ENCODE results near the gene YKT6.

Gene YKT6

DNA sequence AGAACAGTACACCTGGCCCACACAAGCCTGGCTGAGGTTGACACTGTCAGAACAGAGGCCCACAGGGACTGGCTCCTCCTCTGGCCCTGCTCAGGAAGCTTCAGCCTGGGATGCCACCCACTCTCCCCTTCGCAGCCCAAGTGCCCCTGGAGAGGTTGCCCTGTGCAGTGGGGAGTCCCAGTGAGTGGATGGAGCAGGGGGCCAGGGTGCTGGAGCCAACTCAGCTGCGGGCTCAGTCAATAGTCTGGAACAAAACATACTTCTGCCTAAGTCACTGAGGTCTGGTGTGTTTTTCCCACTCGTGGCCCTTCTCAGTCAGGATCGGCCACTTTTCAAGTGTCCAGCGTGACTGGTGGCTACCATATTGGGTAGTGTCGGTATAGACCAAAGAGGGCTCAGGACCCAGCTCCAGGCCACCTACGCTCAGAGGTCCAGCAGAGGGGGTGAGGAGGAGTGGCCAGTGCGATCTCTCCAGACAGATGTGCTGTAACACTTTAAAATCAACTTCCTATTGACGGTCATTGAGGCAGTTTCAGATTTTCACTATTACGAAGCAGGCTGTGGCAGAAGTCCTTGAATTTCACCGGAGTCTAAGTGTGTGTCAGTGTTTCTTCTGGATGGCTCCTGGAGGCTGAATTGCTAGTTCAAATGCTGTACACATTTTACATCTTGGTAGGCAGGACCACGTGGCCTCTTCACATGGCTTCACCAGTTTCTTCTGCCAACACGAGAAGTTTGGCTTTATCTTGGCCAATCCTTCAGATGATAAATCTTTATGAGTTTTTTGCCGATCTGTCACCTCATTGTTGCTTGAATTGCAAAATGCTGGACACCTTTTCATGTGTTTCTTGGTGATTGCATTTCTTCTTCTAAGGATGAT is 10.5 kb upstream of the YKT6 start:
- TF ChIP-seq CTCF (IDR thresholded peaks at IDR 0.05) = no peak

- TF ChIP-seq CTCF (IDR thresholded peaks at IDR 0.05) = no peak
These were observed 9.6 kb upstream of the YKT6 start for GRCh38 chr7:44191171-44191570.

GRCh38 chr7:44193011-44193802 is 7.6 kb upstream of the YKT6 start:
- TF ChIP-seq CTCF (IDR thresholded peaks at IDR 0.05) = no peak

DNA sequence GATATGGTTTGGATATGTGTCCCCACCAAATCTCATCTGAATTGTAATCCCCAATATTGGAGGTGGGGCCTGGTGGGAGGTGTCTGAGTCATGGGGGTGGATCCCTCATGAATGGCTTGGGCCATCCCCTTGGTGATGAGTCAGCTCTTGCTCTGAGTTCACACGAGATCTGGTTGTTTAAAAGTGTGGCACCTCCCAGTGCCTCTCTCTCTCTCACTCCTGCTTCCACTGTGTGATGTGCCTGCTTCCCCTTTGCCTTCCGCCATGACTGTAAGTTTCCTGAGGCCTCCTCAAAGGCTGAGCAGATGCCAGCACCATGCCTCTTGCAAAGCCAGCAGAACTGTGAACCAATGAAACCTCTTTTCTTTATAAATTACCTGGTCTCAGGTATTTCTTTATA is 6.7 kb upstream of the YKT6 start:
- no peak for TF ChIP-seq CTCF (IDR thresholded peaks at IDR 0.05)

DNA sequence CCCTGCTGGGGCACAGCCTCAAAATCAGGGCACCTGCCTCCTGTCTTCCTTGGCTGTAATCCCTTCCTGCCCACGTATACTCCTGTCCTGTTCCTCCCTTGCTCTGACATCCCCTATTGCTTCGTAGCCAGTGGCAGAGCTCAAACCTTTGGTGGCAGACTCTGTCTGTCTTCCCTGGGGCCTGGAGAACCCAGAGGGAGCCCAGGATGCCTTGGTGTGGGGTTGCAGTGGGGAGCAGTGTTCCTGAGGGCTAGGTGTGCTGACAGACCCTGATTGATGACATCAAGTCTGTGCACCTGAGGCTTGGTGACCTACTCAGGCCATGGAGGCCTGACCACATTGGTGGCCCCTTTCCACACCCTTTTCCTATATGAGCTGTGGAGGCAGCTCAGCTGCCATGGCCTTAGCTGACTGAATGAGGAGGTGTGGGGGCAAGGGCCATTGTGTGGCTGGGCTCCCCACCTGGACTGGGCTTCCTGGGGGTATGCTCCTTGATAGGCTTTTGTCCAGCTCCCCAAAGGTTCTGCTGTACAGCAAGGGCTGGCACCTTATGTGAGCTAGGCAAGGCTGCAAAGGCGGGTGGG is 6.1 kb upstream of the YKT6 start:
- TF ChIP-seq CTCF (IDR thresholded peaks at IDR 0.05) = no peak

- no peak for TF ChIP-seq CTCF (IDR thresholded peaks at IDR 0.05)
These were observed 4.9 kb upstream of the YKT6 start for GRCh38 chr7:44195889-44196288.

- peak; percentile 60 for TF ChIP-seq CTCF (IDR thresholded peaks at IDR 0.05)
These were observed 4.3 kb upstream of the YKT6 start for GRCh38 chr7:44196450-44196872.
